Muscle layer of colon (tissue), 2 donors: ENCODE results near the gene ARHGAP26.
"Not testable (repeated sequence)": the region's sequence is repeated elsewhere in the genome, so short reads cannot be mapped to it uniquely, and the experiment has no call there.

Source experiments
- H3K27ac ChIP-seq: one replicate; pipeline ENCODE4 v1.7.0; 2013; ENCODE audit warnings: low read depth, mild to moderate bottlenecking, low read length, moderate library complexity
- H3K27me3 ChIP-seq, 2 donors: one replicate each; pipeline ENCODE4 v1.7.0; 2013; ENCODE audit warnings: low read length in 2 of 2, mild to moderate bottlenecking in 2 of 2; ENCODE audit not compliant: insufficient read depth in 2 of 2, control insufficient read depth in 1 of 2
- H3K36me3 ChIP-seq: one replicate; pipeline ENCODE4 v1.7.0; 2013; ENCODE audit warnings: mild to moderate bottlenecking, low read length; ENCODE audit not compliant: insufficient read depth
- H3K4me1 ChIP-seq: one replicate; pipeline ENCODE4 v1.7.0; 2013; ENCODE audit warnings: mild to moderate bottlenecking, low read length; ENCODE audit not compliant: insufficient read depth
- H3K4me3 ChIP-seq, 2 donors: one replicate each; pipeline ENCODE4 v1.7.0; 2013; ENCODE audit warnings: low read length in 2 of 2, low read depth in 1 of 2, mild to moderate bottlenecking in 1 of 2, moderate library complexity in 1 of 2
- H3K9ac ChIP-seq: one replicate; pipeline ENCODE4 v1.7.0; 2013; ENCODE audit warnings: low read length
- H3K9me3 ChIP-seq: one replicate; pipeline ENCODE4 v1.7.0; 2013; ENCODE audit warnings: mild to moderate bottlenecking, low read length
- donor health status: abdominal sarcoma.
- donor health status: Adenocarcinoma of cecum.

ARHGAP26 gene

DNA sequence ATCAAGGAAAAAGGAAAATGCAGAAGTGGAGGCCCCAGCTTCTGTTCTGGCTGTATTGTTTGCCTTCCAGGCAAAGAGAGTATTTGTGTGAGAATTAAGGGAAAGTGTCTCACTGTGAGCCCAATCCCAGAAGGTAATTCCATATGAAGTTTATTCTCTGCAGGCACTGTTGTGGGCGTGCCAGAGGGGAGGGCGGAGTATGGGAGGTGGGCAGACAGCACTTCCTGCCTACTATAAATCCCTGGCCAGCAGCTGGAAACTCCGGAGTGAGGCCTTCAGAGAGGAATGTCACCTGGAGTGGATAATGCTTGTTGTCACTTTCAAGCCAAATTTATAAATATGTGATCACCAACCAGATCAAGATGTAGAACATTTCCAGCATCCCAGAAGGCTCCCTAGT lies 209.5 kb downstream of the ARHGAP26 start:
- Histone ChIP-seq H3K4me3 (no peak overlapping the region), H3K4me1 (peaks cover 35% of the 10 kb centered on the region), H3K27me3 (no peaks in the 10 kb centered on the region), H3K9ac (no peak overlapping the region), H3K27ac (no peak overlapping the region), H3K9me3 (no peaks in the 10 kb centered on the region), H3K36me3 (no peaks in the 10 kb centered on the region)

DNA sequence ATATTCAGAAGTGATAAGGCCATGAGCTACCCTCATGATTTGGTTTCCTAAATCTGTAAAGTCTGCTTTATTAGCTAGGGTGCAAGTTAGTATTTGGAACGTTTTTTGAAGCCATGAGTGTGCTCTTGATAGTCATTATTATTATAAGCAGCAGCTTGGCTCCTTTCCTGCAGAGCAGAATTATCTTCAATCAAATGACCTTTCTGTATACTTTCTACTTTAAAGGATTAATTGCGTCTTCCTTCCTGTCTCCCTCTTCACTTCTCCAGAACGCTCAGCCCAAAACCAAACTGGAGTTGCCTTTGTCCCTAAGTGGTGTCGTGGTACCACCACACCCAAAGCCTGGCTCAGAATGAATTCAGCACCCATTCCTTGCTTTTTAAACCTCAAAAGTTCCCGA lies 211.3 kb downstream of the ARHGAP26 start:
- no peak overlapping the region for H3K4me3 ChIP-seq
- peak overlapping the region; percentile 84 for H3K27ac ChIP-seq
- H3K27me3 ChIP-seq = no peaks in the 10 kb centered on the region
- H3K9ac ChIP-seq = no peak overlapping the region
- no peaks in the 10 kb centered on the region for H3K36me3 ChIP-seq
- no peaks in the 10 kb centered on the region for H3K9me3 ChIP-seq
- peaks cover 34% of the 10 kb centered on the region for H3K4me1 ChIP-seq

DNA sequence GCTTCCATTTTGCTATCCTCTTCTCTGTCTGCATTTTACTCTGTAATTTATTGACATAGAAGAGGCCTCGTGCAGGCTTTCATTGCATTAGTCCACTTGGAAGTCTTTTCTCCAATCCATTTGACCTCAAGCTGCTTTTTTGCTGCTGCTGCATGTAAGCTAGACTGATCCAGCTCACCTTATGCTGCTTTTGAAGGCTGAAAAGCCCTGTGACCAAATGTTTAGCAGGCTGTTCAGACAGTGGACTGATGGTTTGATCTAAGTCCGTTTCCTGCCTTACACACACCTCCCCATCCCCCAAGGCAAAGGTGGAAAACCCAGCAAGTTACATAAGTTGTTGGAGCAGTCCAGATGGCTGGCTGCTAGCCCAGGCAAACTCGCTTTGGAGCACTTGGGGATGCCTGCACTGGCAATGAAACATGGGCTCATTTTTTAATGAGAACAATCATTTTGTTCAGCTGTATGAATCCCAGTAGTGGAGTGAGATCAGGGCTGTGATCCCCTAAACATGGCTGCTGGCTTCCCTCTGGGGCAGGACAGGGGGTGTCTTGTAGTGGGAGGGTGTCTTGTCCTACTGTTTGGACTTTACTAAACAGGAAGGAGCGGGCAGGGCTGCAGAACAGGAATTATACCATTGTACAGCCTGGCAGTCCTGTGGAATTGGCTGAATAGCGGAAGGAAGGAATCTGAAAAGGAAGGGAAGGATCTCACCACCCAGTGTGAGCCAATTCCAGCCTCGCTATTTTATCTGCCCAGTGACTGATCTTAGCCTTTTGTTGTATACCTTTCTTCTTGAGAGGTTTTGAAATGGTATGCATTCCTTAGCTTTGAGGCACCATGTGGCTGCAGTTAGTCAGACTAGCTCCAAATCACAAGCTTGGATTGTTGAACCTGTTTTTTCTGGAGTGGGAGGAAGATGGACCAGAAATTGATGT lies 212.0 kb downstream of the ARHGAP26 start:
- no peaks in the 10 kb centered on the region for H3K9me3 ChIP-seq
- peak overlapping the region; percentile 2 for H3K9ac ChIP-seq
- H3K36me3 ChIP-seq = no peaks in the 10 kb centered on the region
- H3K27me3 ChIP-seq = no peaks in the 10 kb centered on the region
- H3K4me3 ChIP-seq = peak overlapping the region in 1 of 2 donors; percentile 21
- H3K27ac ChIP-seq = peak overlapping the region; percentile 84
- H3K4me1 ChIP-seq = peaks cover 34% of the 10 kb centered on the region

- Histone ChIP-seq H3K27ac (peak overlapping the region; percentile 84), H3K9me3 (no peaks in the 10 kb centered on the region), H3K36me3 (no peaks in the 10 kb centered on the region), H3K4me3 (no peak overlapping the region), H3K4me1 (peaks cover 34% of the 10 kb centered on the region), H3K9ac (peak overlapping the region; percentile 2), H3K27me3 (no peaks in the 10 kb centered on the region)
Measured at GRCh38 chr5:142982821-142983200, 212.6 kb downstream of the ARHGAP26 start.

GRCh38 chr5:142984011-142984410 lies 213.8 kb downstream of the ARHGAP26 start:
- no peaks in the 10 kb centered on the region for H3K9me3 ChIP-seq
- no peak overlapping the region for H3K9ac ChIP-seq
- no peaks in the 10 kb centered on the region for H3K27me3 ChIP-seq
- no peak overlapping the region for H3K4me3 ChIP-seq
- H3K4me1 ChIP-seq = peaks cover 34% of the 10 kb centered on the region
- no peaks in the 10 kb centered on the region for H3K36me3 ChIP-seq
- no peak overlapping the region for H3K27ac ChIP-seq

DNA sequence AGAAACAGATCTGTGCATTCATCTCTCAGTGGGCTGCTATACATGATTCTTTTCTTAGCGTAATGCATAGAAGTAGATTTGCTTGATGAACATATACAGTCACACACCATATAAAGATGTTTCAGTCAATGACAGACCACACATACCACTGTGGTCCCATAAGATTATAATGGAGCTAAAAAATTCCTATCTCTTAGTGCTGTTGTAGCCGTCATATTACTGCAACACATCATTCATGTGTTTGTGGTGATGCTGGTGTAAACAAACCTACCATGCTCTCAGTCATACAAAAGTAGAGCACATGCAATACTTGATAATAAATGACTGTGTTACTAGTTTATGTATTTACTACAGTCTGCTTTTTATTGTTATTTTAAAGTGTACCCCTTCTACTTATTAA lies 214.3 kb downstream of the ARHGAP26 start:
- Histone ChIP-seq H3K4me1 (peaks cover 29% of the 10 kb centered on the region), H3K27ac (no peak overlapping the region), H3K4me3 (no peak overlapping the region), H3K36me3 (no peaks in the 10 kb centered on the region), H3K9me3 (no peaks in the 10 kb centered on the region), H3K27me3 (no peaks in the 10 kb centered on the region), H3K9ac (no peak overlapping the region)

- H3K36me3 ChIP-seq, H3K4me3 ChIP-seq, H3K9me3 ChIP-seq, H3K4me1 ChIP-seq, H3K27me3 ChIP-seq, H3K9ac ChIP-seq, H3K27ac ChIP-seq: not testable (repeated sequence)
Measured at GRCh38 chr5:142989270-142989669, 219.1 kb downstream of the ARHGAP26 start.

GRCh38 chr5:142990073-142990472 lies 219.9 kb downstream of the ARHGAP26 start:
- not testable (repeated sequence) for H3K36me3 ChIP-seq, H3K4me1 ChIP-seq, H3K9me3 ChIP-seq, H3K27me3 ChIP-seq, H3K9ac ChIP-seq, H3K27ac ChIP-seq, H3K4me3 ChIP-seq

GRCh38 chr5:142994218-142994617 lies 224.0 kb downstream of the ARHGAP26 start:
- no peaks in the 10 kb centered on the region for H3K36me3 ChIP-seq
- no peaks in the 10 kb centered on the region for H3K9me3 ChIP-seq
- no peak overlapping the region for H3K9ac ChIP-seq
- H3K4me1 ChIP-seq = no peaks in the 10 kb centered on the region
- no peak overlapping the region for H3K27ac ChIP-seq
- H3K27me3 ChIP-seq = no peaks in the 10 kb centered on the region
- H3K4me3 ChIP-seq = no peak overlapping the region

DNA sequence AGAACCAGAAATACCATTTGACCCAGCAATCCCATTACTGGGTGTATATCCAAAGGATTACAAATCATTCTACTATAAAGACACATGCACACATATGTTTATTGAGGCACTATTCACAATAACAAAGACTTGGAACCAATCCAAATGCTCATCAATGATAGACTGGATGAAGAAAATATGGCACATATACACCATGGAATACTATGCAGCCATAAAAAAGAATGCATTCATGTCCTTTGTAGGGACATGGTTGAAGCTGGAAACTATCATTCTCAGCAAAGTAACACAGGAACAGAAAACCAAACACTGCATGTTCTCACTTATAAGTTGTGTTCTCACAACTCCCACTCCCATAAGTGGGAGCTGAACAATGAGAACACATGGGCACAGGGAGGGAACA lies 225.4 kb downstream of the ARHGAP26 start:
- not testable (repeated sequence) for H3K9ac ChIP-seq, H3K4me3 ChIP-seq, H3K27me3 ChIP-seq, H3K4me1 ChIP-seq, H3K9me3 ChIP-seq, H3K36me3 ChIP-seq, H3K27ac ChIP-seq

DNA sequence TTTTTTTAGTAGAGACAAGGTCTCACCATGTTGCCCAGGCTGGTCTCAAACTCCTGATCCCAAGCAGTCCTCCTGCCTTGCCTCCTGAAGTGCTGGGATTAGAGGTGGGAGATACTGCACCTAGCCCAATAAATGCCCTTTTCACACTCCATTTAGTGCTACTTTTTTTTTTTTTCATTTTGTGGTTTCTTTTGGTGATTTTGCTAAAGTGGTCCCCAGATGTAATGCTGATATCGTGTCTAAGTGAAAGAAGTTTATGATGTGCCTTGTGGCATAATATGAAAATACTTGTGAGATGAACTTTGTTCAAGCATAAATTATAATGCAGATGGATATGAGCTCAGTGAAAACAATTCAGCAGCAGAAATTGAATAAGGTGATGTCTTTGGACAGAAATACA lies 227.4 kb downstream of the ARHGAP26 start:
- H3K4me1 ChIP-seq = peaks cover 10% of the 10 kb centered on the region
- H3K36me3 ChIP-seq = no peaks in the 10 kb centered on the region
- H3K9ac ChIP-seq = no peak overlapping the region
- H3K27ac ChIP-seq = no peak overlapping the region
- H3K4me3 ChIP-seq = no peak overlapping the region
- H3K27me3 ChIP-seq = no peaks in the 10 kb centered on the region
- no peaks in the 10 kb centered on the region for H3K9me3 ChIP-seq
